HG03439 (cell line): ENCODE results near the gene INPP4B.

Source experiments
- ATAC-seq: cut with Tn5 transposase; IDR thresholded peaks from one replicate; pipeline ENCODE4 v1.9.1; 2021; ENCODE audit warnings: mild to moderate bottlenecking, moderate library complexity; ENCODE audit not compliant: unreplicated experiment

Gene INPP4B

GRCh38 chr4:142267101-142267500 lies 579.0 kb downstream of the INPP4B start:
- no peak for ATAC-seq

GRCh38 chr4:142265946-142266345 lies 580.2 kb downstream of the INPP4B start:
- ATAC-seq = no peak

DNA sequence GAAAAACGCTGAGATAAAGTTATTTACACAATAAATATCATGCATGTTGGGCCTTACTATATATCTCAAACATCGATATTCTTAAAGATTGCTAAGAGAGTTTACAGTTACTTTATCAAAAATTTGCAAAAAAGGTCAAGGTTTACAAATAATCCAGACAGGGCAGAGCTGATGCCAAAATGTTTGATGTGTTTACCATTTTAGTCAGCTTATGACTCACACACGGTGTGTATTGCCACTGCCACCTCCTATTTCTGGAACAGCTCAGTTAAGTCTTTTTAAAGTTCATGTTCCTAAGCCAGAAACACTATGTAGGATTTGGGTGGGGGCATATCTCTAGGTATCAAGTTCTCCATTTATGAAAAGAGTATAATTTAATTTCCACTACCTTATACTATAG lies 580.6 kb downstream of the INPP4B start:
- ATAC-seq = no peak

DNA sequence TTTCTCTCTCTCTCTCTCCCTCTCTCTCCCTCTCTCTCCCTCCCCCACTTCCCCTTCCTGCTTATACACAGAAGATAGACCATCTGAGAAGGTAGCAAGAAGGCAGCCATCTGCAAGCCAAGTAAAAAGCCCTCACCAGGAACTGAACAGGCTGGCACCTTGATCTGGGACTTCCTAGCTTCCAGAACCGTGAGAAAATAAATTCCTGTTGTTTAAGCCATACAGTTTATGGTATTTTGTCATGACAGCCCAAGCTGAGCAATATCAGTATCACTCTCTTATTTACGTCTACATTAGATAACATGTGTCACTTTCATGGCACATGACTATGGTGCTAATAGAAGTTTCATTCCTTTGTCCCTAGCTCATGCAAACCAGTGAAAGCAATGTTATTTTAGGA lies 581.1 kb downstream of the INPP4B start:
- no peak for ATAC-seq

- ATAC-seq = no peak
These were observed 583.1 kb downstream of the INPP4B start for GRCh38 chr4:142262956-142263355.

DNA sequence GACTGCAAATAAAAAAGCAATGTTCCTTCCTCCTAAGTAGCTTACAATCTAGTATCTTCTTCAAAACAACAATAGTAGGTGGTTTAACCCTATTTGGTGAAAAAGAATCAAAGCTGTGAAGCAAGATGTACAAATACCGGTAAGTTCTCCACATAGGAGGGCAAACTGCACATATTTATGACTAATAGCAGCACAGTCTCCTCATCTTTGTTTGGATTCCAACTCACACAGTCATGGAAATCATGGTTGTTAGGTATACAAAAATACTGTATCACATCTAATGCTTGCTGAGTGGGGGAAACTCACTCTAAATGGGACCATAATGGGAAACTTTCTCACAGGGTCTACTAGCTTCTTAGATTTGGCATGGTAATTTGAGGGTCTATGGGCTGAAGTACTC lies 597.2 kb downstream of the INPP4B start:
- ATAC-seq = no peak

- ATAC-seq = no peak
These were observed 602.8 kb downstream of the INPP4B start for GRCh38 chr4:142243255-142243654.

DNA sequence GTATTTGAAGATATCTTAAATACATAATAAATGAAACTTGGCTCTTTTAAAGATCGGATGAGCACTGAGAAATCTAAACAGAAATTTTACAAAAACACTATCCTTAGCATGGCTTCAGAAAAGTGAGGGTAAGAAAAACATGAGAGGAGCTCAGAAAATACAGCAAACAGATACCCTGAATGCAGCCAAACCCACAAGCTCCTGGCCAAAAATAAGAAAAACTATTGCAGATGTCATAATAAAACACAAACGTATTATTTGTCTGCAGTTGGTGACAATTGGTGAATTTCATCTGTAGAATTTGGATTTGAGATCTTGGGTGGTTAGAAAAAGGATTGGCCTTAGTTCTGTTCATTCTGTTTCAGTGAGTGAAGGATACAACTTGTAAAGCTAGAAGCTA lies 603.9 kb downstream of the INPP4B start:
- ATAC-seq = no peak

DNA sequence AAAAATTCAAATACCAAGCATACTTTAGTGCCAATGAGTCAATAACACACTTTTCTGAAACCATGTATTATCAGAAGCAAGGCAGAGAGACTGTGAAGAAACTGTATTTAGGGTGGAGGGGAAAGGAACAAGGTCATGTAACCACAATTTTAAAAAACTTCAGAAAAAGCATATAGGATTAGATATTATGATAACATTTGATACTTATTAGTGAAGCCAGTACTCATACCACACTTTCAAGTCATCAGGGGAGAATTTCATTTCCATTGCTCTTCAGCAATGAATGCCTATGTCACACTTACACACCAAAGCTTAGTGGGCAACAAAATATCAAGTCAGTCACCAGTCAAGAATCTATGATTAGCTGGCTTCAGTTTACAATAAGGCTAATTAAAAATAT lies 607.5 kb downstream of the INPP4B start:
- ATAC-seq = no peak

DNA sequence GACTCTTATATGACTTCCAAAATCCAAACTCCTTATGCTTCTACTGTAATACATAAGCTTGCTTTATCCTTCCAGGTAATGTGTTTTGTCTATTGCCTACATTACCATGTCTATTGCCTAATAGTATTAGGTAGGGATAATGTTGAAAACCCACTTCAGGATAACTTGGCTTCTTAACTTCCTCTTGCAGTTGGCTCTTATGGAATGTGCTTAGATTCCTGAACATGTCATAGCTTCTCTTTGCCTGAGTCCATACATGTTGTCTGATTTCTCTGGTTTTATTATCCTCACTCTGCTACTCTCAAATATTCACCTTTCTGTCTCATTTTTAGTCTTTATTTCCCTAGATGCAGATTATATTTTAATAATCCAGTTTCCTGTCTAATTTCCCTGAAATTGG lies 609.8 kb downstream of the INPP4B start:
- ATAC-seq = no peak

DNA sequence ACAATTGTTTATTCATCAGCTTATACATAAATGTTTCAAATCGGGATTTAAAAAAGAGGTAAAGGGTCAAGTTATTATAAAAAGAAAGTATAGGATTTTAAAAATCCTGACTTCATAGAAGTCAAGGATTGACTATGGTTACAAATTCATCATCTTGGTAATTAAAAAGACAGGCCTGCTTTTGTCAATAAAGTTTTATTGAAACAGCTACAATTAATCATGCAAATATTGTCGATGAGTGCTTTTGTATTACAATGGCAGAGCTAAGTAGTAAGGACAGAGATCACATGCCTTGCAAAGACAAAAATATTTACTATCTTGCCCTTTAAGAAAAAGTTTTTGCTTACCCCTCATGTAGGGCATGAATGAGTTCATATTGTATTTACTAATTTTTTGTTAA lies 614.3 kb downstream of the INPP4B start:
- ATAC-seq = no peak

GRCh38 chr4:142230991-142231390 lies 615.1 kb downstream of the INPP4B start:
- ATAC-seq = no peak

- ATAC-seq = no peak
These were observed 620.1 kb downstream of the INPP4B start for GRCh38 chr4:142226014-142226413.

DNA sequence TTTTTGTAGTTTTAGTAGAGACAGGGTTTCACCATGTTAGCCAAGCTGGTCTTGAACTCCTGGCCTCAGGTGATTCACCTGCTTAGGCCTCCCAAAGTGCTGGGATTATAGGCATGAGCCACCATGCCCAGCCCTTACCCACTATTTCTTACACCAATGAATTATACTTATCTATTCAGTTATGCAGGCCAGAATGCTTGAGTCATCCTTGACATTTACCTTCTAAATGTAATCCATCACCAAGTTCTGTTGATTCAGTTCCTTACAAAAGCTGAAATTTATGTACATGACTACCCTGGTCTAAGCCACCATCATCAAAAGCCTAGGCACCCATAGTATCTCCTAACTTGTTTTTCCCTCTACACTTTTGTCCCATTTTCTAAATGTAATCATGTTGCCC lies 624.0 kb downstream of the INPP4B start:
- ATAC-seq = no peak

GRCh38 chr4:142218726-142219125 lies 627.4 kb downstream of the INPP4B start:
- no peak for ATAC-seq

GRCh38 chr4:142211444-142211843 lies 634.7 kb downstream of the INPP4B start:
- ATAC-seq = no peak

- no peak for ATAC-seq
These were observed 642.6 kb downstream of the INPP4B start for GRCh38 chr4:142203505-142203904.

DNA sequence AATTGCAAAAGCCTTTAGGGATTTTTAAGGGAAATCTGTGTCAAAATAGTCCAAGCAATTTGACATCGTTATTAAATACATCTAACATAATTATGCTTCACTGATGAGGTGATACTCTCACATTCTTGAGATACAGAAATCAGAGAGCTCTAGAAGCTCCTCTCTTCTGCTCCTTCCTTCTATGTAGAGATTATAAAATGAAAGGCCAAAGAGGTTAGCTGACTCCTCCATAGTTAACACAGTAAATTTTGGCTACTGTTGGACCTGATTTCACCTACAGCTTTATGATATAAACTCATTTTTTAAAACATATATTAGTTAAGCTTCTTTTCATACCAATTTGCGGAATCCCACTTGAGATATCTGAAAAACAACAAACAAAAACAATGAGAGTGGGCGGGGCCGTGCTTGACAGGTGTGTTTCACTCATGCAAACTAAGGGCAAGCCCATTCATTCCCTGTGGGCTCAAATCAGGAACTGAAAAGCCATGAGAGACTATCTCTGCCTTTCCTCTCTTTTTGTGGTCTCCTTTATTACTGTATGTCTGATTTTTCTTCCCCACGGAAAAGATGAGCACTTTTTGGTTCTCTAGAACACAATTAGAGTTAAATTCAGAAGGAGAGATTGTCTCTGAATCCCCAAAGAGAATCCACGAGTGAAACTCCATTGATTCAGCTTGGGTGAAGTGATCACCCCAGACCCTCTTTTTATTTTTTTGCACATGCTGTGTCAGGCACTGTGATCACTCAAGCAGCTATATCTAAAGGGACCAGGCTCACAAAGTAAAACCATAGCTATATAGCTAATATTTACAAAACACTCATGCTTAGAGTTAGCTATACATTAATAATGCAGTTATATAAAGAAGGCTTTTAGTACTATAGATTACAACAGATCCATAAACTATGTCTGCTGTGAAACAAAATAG lies 643.4 kb downstream of the INPP4B start:
- ATAC-seq = no peak

GRCh38 chr4:142201041-142201440 lies 645.1 kb downstream of the INPP4B start:
- ATAC-seq = no peak

GRCh38 chr4:142194905-142195304 lies 651.2 kb downstream of the INPP4B start:
- no peak for ATAC-seq

DNA sequence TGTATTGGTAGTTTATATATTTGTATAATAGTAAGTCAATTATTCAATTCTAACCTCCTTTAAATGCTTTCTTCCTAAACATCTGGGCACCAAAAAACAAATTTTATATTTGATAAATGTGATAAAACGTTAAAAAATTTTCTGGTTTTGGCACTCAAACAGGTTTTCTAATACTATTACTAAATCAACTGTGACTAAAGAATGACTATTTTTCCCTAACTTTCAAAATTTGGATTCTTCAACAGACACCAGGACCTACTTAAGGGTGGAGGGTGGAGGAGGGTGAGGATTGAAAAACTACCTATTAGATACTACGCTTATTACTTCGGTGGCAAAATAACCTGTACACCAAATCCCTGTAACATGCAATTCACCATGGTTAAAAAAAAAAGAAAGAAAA lies 654.2 kb downstream of the INPP4B start:
- no peak for ATAC-seq

DNA sequence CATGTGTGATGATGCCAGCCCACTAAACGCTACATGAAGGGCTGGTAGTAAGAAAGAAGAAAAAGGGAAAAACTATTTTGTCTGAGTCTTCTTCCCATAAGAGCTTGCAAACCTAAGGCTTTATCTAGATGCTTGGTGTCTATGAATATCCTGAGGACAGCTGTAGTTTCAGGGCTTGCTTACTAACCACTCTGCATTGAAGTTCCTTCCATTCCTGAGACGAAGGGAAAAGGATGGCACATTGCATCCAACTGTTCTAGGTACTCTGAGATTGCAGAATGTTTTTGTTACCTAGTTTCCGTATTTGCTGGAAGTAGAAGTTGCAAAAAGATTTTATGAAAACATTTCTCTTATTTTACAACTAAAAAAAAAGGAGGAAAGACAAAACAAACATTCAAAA lies 665.1 kb downstream of the INPP4B start:
- ATAC-seq = no peak

GRCh38 chr4:142169216-142169615 lies 676.9 kb downstream of the INPP4B start:
- no peak for ATAC-seq
